GM21360 (cell line): ENCODE results near the gene C5orf58.
A peak's percentile ranks its signal among the peaks of the same experiment; 100 is the strongest.

Source experiments
- ATAC-seq: cut with Tn5 transposase; IDR thresholded peaks from one replicate; pipeline ENCODE4 v1.9.1; 2021; ENCODE audit warnings: mild to moderate bottlenecking, moderate library complexity; ENCODE audit not compliant: unreplicated experiment

Gene C5orf58

GRCh38 chr5:170252720-170253350 lies 20.1 kb downstream of the C5orf58 start:
- ATAC-seq = no peak

GRCh38 chr5:170254056-170254455 lies 21.3 kb downstream of the C5orf58 start:
- ATAC-seq = peak; percentile 96

GRCh38 chr5:170256571-170256970 lies 23.8 kb downstream of the C5orf58 start:
- no peak for ATAC-seq

- ATAC-seq = no peak
Observed at GRCh38 chr5:170257370-170257769, 24.6 kb downstream of the C5orf58 start.

GRCh38 chr5:170261528-170262043 lies 28.8 kb downstream of the C5orf58 start:
- ATAC-seq = no peak

GRCh38 chr5:170262061-170263045 lies 29.6 kb downstream of the C5orf58 start:
- no peak for ATAC-seq

- no peak for ATAC-seq
Observed at GRCh38 chr5:170263906-170264305, 31.1 kb downstream of the C5orf58 start.

GRCh38 chr5:170265522-170265921 lies 32.7 kb downstream of the C5orf58 start:
- no peak for ATAC-seq

- no peak for ATAC-seq
Observed at GRCh38 chr5:170266570-170267381, 34.0 kb downstream of the C5orf58 start.

GRCh38 chr5:170267431-170268152 lies 34.8 kb downstream of the C5orf58 start:
- peak; percentile 78 for ATAC-seq

GRCh38 chr5:170268153-170268689 lies 35.4 kb downstream of the C5orf58 start:
- ATAC-seq = no peak

GRCh38 chr5:170268884-170269283 lies 36.1 kb downstream of the C5orf58 start:
- ATAC-seq = no peak

GRCh38 chr5:170269579-170269978 lies 36.8 kb downstream of the C5orf58 start:
- no peak for ATAC-seq

GRCh38 chr5:170270293-170271069 lies 37.7 kb downstream of the C5orf58 start:
- ATAC-seq = no peak

- no peak for ATAC-seq
Observed at GRCh38 chr5:170273968-170274710, 41.4 kb downstream of the C5orf58 start.

- no peak for ATAC-seq
Observed at GRCh38 chr5:170275376-170275994, 42.7 kb downstream of the C5orf58 start.

GRCh38 chr5:170276140-170276539 lies 43.4 kb downstream of the C5orf58 start:
- ATAC-seq = no peak

GRCh38 chr5:170277867-170278281 lies 45.1 kb downstream of the C5orf58 start:
- ATAC-seq = no peak
